GM18868 (cell line): Measurements from ENCODE around the gene KLHL41.
"Not testable (repeated sequence)": the region's sequence is repeated elsewhere in the genome, so short reads cannot be mapped to it uniquely, and the experiment has no call there.

ENCODE experiments used
- ATAC-seq: cut with Tn5 transposase; IDR thresholded peaks from one replicate; pipeline ENCODE4 v1.9.1; 2021; ENCODE audit warnings: mild to moderate bottlenecking, moderate library complexity; ENCODE audit not compliant: unreplicated experiment

Gene KLHL41

GRCh38 chr2:169570752-169571151 is 61.2 kb downstream of the KLHL41 start:
- ATAC-seq, result not testable (repeated sequence)

- no peak for ATAC-seq
Observed at GRCh38 chr2:169571571-169571970, 62.1 kb downstream of the KLHL41 start.

- no peak for ATAC-seq
Observed at GRCh38 chr2:169572189-169572588, 62.7 kb downstream of the KLHL41 start.

GRCh38 chr2:169572821-169573159 is 63.3 kb downstream of the KLHL41 start:
- ATAC-seq, result no peak

GRCh38 chr2:169573160-169573973 is 63.9 kb downstream of the KLHL41 start, which contains the start of gene FASTKD1:
FASTKD1 (minus strand) TSS chr2:169573865; CDS start chr2:169572029, 1,836 bp downstream.
- ATAC-seq, result peak; percentile 99

GRCh38 chr2:169573974-169574299 is 64.4 kb downstream of the KLHL41 start:
- ATAC-seq, result peak; percentile 6

- ATAC-seq, result not testable (repeated sequence)
Observed at GRCh38 chr2:169574539-169574938, 65.0 kb downstream of the KLHL41 start.

GRCh38 chr2:169575264-169575663 is 65.8 kb downstream of the KLHL41 start:
- ATAC-seq, result not testable (repeated sequence)
